Measurements from ENCODE around the gene PEAR1.

The PEAR1 gene

DNA sequence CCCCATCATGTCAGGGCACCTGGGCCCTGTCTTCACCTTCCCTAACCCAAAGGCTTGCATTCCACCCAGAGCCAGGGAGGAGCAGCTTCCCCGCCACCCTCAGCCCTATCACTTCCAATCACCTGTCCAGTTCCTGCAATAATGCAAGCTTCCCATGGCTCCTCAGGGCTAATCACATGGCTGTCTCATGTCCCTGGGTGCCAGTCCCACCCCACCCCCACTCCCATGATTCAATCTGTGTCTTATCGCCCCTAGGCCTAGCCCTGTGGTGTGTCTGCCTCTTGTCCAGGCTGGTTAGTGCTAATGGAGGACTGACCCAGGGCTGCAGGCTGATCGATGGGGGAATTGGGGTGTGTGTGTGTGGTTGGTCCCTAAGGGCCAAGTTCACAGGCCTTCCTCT, 11.0 kb upstream of the PEAR1 start:
- DNase-seq (ENCODE audit: extremely low read depth in 1 of 2, low read depth in 1 of 2) = no peak

DNA sequence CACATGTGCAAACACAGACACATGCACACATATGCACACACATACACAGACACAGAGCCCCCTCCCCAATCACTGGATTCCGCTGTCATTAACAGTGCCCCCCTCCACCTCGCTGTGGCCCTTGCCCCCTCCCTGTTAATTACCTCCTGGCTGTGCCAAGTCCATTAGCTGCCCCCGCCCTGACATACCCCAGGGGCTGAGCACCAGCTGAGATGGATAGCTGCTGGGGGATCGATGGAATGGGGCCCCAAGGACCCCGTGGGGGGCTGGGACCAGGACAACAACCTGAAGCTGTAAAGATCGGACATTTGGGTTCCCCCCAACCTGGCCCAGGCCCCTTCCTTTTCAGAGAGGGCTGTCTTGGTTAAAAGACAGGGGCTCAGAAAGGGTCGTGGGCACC, 9.6 kb upstream of the PEAR1 start:
- DNase-seq (ENCODE audit: extremely low read depth in 1 of 2, low read depth in 1 of 2) = no peak

DNA sequence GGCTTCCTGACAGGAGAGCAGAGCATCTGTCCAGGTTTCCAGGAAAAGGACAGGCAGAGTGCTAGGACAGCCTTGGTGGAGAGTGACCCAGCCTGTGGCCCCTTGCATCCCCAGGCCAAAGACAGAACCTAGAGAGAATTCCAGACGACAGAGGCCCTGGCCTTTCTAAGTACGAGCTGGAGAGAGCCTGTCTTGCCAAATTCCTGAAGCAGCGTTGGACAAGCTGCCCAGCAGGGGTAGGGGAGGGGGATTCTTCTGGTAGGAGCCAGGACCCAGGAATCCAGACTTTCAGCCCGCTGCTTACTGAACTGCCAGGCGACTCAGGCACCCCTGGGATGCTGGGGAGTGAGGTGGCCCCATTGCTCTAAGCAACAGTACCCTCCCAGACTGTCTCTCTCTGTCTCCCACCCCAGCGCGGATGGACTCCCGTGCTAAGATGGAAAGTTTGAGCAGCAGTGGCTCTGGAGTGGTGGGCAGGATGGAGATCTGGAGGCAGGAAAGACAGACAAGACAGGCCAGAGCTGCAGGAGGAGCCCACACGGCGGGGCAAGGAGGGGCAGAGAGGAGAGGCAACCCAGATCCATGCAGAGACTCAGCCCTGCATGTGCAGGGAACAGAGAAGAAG, 8.8 kb upstream of the PEAR1 start:
- no peak for DNase-seq (ENCODE audit: extremely low read depth in 1 of 2, low read depth in 1 of 2)

DNA sequence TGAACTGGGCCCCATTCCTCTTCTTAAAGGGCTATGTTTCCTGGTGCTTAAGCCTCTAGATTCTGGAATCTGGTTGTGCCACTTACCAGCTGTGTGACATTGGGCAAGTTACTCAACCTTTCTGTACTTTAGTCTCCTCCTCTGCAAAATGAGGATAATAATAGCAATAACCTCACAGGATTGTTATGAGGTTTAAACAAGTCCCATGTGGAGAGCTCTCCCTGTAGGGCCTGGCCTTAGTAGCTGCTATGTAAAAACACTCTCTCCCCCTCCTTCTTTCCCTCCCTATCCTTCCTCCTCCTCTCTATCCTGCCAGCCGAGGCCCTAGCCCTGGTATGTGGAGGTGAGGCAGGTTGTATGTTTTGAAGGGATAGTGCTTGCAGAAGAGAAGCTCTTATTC, 8.2 kb upstream of the PEAR1 start:
- DNase-seq (ENCODE audit: extremely low read depth in 1 of 2, low read depth in 1 of 2) = no peak

DNA sequence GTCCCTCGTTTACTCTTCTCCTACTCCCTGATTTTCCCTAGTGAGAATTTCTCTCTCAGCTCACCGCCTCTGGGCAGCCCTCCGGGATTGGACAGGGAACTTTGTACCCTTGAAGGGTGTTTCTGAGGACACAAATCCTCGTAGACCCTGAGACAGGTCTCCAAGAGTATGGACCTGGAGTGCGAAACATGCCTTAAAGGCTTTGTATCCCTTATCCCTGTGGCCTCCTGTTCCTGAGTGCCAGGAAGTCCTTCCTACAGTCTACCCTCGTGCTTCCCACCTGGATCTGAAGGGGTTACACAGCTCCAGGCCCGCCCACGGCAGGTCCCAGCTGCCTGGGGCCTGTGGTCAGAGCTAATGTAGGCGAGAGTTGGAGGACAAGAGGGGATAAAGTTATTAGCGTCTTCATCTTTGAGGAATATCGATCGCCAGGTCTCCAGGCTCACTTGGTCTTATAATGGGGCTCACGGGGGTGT, 7.6 kb upstream of the PEAR1 start:
- no peak for DNase-seq (ENCODE audit: extremely low read depth in 1 of 2, low read depth in 1 of 2)

DNA sequence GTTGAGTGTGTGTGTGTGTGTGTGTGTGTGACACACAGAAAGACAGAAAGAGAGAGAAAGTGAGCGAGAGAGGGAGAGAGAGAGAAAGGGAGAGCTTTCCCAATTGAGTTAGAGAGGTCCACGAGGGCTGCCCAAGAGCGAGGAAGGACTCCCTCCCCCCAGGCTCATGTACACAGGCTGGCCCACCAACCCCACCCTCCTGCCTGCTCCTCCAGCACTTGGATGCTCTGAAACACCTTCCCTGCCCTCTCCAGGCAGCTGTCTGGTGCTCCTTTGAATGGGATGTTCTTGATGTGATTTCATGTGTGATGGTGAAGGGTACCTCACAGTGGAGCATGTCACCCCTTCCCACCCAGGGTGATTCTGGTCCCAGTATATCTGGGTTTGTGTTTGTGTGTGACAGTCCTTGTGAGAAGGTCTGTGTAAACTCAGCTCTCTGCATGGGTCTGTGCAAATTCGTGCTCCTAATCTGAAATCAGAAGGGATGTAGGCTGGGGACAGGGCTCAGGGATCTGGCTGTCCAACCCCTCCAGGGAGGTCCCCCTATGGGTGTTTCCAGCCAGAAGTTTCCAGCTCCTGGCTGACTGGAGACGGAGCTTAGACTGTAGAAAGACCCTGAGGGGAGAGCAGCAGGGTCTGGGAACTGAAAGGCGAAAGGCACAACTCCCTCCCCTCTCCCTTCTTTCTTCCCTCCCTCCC, 6.8 kb upstream of the PEAR1 start:
- no peak for DNase-seq (ENCODE audit: extremely low read depth in 1 of 2, low read depth in 1 of 2)

DNA sequence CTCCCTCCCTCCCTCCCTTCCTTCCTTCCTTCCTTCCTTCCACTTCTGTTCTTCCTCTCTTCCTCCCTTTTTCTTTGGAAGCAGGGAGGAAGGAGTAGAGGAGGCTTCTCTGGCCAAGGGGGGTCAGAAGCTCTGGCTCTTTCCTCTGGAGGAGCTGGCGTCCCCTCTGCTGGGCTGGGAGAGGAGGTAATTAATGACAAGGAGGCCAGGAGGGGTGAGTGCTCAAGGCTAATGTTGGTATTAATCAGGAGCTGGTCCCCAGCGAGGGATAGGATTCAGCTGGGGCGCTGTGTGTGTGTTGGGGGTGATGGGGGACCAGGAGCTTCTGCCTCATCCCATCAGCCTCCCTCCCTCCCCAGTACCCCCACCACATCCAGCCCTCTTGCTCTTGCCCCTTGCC, 6.2 kb upstream of the PEAR1 start:
- DNase-seq (ENCODE audit: extremely low read depth in 1 of 2, low read depth in 1 of 2) = no peak

DNA sequence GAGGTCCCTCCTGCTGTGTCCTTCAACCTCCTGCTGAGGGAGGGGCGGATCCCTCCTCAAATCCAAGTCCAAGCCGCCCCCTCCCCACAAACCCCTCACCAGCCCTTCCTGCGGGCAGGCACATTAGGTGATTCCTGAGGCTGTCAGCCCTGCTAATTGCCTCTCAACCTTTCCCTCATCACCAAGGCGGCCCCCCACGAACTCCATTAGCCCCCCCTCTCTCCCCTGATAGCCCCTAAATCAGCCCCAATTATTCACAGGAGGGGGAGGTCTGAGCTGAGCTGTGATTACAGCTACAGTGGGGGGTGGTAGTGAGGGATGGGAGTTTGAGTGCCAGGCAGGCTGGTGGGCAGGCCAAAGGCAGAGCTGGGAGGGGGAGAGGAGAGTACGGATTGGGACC, 5.8 kb upstream of the PEAR1 start:
- no peak for DNase-seq (ENCODE audit: extremely low read depth in 1 of 2, low read depth in 1 of 2)

DNA sequence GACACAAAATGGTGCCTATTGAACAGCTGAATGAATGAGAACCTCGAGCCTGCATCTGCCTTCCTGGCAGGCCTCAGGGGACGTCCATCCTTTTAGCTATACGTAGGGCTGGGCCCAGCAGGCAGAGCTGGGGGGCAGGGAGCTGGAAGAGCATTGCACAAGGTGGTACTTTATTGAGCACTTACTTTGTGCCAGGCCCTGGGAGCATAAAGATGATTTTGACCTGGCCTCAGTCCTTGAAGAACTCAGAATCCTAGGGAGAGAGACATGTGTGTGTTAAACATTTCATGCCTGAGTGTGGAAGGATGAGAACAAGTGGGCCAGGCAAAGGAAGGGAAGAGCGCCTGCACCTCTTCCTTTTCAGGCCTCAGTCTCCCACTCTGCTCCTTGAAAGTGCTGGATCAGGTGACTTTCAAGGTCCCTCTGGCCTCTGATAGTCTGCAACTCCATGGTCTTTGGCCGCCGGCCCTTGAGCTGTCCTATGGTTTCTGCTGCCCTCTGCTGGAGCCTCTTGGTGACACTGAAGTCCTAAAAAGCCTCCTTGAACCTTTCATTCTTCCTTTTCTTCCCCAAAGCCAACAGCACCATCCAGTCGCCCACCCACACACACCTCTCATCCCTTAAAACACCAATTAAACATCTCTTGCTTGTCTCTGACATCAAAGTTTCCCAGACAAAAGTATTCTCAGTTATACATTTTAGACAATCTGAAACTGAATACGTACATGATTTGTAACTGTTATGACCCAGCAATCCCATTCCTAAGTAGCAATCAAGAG, 3.5 kb upstream of the PEAR1 start:
- peak; percentile 19 to 39 for DNase-seq (ENCODE audit: extremely low read depth in 1 of 2, low read depth in 1 of 2)

DNA sequence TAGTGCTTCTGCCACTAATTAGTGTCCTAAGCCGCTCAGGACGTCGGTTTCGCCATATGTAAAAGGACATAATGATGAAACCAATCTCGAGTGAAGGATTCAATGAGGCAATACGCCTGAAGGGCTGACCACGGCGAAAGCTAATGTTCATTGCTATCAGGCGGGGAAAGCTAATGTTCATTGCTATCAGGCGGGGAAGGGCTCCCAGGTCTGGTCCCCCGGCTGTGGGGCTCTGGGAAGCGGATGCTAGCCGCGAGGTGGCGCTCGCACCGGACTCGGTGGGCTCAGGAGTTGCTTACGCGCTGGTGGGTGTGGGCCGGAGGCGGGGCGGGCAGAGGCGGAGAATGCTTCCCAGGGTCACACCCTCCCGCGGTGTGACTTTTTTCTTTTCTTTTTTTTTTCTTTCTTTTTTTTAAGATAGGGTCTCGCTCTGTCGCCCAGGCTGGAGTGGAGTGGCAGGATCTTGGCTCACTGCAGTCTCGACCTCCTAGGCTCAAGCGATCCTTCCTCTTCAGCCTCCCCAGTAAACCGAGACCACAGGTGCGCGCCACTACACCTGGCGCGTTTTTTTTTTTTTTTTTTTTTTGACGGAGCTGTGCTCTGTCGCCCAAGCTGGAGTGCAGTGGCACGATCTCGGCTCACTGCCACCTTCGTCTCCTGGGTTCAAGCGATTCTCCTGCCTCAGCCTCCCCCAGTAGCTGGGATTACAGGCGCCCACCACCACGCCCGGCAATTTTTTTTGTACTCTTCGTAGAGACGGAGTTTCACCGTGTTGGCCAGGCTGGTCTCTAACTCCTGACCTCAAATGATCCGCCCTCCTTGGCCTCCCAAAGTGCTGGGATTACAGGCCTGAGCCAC, 1.1 kb upstream of the PEAR1 start:
- DNase-seq (ENCODE audit: extremely low read depth in 1 of 2, low read depth in 1 of 2) = peak; percentile 68 to 80

DNA sequence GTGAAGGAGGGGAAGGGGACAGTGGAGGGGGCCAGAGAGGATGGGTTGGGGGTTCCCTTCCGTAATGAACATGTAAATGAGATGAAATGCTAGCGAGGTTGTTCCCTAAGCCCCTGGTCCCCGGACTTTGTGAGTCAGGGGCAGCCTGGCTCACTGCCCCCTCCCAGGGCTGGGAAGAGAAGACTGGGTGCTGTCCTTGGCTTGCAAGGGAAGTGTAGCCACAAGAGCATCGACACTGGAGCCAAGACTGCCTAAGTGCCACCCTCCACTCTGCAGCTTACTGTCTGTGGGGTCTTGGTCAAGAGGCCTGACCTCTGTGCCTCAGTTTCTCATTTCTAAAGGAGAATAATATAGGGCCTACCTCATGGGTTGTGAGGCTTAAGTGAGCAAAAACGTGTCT, 483 bp downstream of the PEAR1 start:
- no peak for DNase-seq (ENCODE audit: extremely low read depth in 1 of 2, low read depth in 1 of 2)

DNA sequence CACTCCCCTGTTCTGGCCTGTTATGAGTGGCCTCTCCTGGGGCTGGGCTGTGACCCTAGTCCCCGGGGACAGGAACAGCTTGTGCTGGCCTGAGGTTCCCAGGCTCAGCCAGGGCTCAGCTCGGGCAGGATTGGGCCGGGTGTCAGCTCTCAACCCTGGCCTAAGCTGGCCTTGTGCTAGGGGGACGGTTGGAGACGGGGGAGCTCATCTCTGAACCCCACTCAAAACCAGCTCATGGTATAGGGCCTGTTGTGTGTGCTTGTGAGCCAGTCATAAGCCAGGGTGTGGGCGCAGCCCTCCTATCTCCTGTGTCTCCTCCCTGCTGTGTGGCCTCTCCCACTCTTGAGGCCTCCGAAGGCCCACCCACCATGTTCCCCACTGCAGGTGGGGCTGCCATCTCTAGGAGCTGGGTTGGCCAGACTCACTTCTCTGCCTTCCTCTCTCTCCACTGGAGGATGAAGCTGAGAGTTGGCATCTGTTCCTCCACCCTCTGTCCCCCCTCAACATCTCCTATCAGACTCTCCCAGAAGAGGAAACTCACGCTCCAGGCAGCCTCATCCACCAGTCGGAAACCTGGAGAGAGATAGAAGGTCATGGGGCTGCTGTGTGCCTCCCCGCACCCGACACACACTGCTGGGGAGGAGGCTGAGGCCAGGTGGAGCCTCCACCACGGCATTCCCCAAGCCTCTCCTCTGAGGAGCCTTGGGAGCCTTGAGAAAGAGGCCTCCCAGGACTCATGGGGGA, 1.4 kb downstream of the PEAR1 start:
- no peak for DNase-seq (ENCODE audit: extremely low read depth in 1 of 2, low read depth in 1 of 2)

DNA sequence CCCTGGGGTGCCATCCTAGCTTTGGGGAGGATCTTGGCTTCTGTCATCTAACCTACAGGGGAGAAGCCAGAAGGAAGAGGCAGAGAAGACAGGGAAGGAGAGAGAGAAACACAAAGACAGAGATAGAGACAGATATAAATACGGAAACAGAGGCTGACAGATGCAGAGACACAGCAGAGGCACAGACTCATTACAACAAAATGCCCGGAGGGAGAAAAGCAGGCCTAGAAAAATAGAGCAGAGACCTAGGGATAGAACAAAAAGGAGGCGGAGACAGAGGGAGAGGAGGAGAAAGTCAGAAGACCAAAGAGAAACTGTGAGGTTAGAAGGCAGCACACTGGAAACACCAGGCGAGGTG, 1.9 kb downstream of the PEAR1 start:
- DNase-seq (ENCODE audit: extremely low read depth in 1 of 2, low read depth in 1 of 2) = no peak

DNA sequence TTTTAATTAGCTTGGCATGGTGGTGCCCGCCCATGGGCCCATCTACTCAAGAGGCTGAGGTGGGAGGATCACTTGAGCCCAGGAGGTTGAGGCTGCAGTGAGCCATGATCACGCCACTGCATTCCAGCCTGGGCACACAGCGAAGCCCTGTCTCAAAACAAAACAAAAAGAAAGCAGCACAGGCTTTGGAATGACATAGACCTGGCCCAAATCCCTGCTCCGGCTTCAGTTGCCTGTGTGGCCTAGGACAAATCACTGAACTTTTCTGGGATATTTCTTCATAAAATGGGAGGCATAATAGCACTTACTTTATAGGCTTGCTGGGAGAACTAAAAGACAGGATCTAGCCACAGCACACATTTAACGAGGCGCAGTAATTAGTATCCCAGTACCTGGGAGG, 2.4 kb downstream of the PEAR1 start:
- no peak for DNase-seq (ENCODE audit: extremely low read depth in 1 of 2, low read depth in 1 of 2)

DNA sequence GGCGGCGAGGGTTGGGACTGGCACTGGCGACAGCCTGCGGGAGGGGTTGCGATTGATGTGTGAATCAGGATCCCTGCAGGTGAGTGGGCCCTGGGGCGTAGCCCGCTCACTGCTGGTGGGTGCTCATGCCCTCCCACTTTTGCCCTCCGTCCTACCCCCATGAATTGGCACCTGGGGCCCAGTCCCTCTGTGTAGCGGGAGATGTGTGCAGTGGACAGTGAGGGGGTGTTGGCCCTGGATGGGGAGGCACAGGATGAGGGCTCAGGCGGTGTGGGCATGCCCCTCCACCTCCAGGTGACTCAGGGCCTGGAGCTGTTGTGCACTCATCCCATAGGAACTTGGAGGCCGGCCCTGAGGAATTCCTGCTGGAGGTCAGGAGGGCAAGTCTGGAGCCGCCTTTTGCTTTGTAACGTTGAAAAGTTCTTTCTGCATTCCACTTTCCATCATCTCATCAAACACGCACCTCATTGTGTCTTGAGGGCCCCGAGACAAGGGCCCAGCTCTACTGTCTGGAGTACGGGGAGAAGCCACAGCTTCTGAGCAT, 3.0 kb downstream of the PEAR1 start:
- DNase-seq (ENCODE audit: extremely low read depth in 1 of 2, low read depth in 1 of 2) = no peak

DNA sequence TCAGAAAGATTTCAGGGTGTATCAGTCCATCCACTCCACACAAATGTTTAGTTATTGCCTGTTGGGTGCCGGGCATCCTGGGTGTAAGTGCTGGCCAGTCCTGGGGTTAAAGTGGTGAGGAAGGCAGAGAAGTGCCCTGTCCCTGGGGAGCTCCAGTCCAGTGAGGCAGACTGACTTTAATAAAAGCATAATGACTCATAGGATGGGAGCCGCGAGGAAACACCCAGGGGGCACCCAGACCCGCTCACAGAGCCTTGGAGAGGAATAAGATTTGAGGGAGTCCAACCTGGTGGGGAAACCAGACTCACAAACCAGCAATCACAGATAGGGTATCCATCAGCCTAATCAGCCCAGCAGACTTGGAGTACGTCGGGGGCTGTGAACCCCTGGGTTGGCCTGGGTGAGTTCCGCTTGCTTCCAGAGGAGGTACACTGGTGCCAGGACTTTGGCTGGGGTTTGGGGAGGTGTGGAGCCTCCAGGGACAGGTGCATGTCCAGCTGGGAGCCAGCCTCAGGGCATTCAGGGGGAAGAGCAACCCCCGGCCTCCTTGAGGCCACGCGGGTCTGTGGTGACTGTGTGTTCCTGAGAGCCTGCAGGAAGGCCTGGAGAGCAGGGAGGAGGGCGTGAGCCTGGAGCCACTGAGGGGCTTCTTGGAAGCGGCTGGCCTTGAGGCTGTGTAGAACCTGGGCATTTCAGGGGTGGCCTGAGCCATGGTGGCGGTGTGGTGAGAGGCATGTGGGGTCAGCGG, 3.7 kb downstream of the PEAR1 start:
- no peak for DNase-seq (ENCODE audit: extremely low read depth in 1 of 2, low read depth in 1 of 2)

DNA sequence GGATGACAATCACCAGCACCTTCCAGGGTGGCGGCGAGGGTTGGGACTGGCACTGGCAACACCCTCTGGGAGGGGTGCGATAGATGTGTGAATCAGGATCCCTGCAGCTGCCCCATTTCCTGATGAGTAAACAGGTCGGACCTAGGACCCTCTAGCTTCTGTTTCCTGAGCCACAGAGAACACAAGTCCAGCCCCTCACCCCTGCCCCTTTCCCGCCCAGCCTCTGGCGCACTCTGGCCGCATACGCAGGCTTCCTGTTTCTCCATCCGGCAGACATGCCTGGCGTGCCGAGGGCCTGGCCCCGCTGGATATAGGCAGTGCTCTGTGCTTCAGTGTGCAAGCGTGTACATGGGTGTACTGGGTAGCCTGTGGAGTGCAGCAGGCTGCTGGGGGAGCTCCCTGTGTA, 4.6 kb downstream of the PEAR1 start:
- DNase-seq (ENCODE audit: extremely low read depth in 1 of 2, low read depth in 1 of 2) = no peak

DNA sequence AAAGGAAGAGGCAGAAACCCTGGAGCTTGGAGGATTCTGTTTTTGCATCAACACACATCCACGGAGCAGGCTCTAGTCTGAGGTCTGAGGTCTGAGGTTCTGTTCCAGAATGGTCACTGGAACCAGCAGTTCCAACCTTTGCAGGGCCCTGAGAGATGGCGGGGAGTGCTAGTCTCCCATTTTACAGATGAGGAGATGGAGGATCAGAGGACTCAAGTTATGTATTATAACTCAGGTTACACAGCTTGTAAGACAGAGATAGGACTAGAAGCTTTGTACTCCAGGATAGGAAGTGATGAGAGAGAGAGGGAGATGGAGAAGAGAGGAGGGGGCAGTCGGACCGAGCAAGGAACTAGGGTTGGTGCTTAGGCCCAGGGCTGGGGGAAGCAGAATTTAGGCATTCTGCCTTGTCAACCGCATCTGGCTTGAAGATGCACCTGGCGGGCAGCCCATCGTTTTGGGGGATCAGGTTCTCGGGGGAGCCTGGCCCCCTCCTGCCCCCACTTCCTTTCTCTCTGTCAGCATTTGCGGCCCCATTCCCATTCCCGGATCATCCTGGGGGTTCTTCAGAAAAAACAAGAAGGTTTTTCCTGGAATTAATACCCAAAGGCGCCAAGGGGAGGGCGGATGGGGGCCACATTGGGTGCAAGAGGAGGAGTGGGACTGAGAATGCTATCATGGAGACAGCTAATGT, 5.6 kb downstream of the PEAR1 start:
- no peak for DNase-seq (ENCODE audit: extremely low read depth in 1 of 2, low read depth in 1 of 2)
